T-helper 9 cell (primary cell): ENCODE measurements around the gene CAMK2D.
"Not testable (repeated sequence)": the region's sequence is repeated elsewhere in the genome, so short reads cannot be mapped to it uniquely, and the experiment has no call there.

ENCODE experiments used
- DNase-seq: peaks from one replicate; pipeline ENCODE4 v3.0.0-alpha.2; 2020

Gene CAMK2D

DNA sequence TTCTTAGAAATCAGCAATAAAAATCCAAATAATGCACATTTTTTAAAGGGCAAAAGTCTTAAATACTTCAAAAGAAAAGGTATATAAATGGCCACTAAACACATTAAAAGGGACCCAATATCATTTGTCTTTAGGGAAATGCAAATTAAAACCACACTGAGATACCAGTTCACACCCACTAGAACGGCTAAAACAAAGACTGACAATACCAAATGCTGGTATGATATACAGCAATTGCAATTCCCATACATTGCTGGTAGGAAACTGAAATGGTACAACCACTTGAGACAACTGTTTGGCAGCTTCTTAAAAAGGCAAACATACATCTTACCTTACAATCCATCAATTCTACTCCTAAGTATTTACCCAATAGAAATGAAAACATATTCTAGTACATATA lies 33.7 kb downstream of the CAMK2D start:
- no peak for DNase-seq

DNA sequence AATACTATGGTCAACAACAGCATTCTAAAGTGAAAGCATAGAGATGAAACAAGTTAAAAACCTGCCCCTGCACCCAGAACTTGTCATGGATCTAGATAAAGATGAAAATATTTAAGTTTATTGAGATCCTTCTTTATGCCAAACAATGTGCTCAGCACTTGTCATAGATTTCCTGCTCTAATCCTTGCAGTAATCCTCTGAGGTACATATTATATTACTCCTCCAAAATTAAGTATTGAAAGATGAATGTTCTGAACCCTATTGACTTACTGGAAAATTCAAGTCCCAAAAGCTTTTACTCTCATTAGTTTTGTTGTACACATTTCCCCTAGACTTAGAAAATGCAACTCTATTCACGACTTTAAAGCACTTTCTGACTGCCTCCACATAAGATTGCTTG lies 35.6 kb downstream of the CAMK2D start:
- DNase-seq, result no peak

DNA sequence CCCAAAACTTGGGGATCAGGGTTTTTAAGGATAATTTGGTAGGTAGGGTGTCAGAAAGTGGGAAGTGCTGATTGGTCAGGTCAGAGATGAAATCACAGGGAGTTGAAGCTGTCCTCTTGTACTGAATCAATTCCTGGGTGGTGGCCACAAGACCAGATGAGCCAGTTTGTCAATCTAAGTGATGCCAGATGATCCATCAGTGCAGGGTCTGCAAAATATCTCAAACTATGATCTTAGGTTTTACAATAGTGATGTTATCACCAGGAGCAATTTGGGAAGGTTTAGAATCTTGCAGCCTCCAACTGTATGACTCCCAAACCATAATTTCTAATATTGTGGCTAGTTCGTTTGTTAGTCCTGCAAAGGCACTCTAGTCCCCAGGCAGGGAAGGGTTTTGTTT lies 43.3 kb downstream of the CAMK2D start:
- DNase-seq, result no peak

DNA sequence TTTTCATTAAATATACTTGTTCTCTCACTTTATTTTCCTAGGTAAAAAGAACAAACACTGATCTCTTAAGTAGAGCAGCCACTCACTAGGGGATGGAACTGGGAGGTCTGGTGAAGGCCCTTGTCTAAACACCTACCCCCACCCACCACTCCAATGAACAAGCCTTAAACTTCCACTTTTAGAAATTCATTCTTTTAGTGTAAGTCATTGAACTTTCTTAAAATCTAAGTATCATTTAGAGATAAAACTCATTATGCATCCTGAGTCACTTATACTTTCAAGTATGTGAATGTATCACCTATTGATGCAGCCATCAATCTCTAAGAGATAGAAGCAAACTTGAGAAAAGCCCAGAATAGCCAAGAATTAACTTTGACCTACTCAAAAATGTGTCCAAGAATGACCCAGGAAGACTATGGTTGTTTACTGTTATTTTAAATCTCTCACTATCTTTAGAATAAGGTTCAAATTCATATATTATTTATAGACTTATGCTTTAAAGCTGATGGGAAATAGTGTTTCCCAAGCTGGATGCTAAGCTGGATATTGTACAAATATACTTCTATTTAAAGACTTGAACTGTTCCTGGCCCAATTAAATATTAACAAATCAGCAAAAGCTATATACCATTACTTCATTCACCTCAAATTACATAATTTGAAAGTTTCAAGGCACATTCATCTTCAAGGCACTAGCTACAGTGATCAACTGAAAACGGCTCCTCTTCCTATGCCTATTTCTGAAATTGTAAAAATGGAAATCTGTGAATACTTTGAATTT lies 49.5 kb downstream of the CAMK2D start:
- no peak for DNase-seq

DNA sequence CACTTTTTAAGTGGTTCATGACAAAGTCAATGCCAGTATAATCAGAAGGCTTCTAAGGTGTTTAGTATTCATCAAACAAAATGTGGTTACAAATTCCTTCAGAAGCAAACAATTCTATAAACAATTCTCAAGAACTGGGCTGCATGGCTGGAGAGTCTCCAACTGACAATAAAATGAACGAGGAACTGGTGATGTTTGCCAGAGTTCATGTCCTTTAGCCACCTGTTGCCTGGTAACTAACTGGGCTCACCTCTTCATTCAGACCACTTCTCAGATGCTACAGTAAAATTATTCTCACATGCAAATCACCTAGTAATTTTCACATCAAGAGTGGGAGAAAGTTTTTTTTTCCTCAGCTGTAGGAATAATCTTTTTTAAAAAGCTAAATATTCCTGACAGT lies 53.3 kb downstream of the CAMK2D start:
- no peak for DNase-seq

DNA sequence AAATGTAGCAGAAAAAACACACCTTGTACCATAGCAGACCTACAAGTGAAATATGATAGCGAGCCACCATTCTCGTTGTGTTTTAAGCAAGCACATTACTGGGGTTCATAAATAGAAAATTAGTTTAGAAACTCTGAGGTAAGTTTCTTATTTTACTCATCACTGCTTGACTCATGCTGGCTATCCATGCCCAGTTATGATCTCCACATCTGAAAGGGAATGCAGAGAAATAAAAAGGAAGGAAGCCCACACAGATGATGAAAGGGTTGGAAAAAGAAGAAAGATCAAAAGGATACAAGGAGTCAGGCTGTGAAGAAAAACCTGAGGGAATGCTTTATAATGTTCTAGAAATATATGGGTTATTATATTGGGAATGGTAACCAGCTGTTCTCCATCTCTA lies 54.5 kb downstream of the CAMK2D start:
- no peak for DNase-seq

DNA sequence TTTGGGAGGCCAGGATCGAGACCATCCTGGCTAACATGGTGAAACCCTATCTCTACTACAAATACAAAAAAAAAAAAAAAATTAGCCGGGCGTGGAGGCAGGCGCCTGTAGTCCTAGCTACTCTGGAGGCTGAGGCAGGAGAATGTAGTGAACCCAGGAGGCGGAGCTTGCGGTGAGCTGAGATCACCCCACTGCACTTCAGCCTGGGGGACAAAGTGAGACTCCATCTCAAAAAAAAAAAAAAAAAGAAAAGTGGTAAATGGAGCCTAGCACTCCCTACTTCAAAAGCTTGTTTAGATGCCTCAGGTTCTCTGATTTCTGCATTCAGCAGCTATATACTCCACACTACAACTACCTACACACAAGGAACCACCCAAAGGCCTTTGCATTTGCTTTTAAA lies 56.4 kb downstream of the CAMK2D start:
- not testable (repeated sequence) for DNase-seq

DNA sequence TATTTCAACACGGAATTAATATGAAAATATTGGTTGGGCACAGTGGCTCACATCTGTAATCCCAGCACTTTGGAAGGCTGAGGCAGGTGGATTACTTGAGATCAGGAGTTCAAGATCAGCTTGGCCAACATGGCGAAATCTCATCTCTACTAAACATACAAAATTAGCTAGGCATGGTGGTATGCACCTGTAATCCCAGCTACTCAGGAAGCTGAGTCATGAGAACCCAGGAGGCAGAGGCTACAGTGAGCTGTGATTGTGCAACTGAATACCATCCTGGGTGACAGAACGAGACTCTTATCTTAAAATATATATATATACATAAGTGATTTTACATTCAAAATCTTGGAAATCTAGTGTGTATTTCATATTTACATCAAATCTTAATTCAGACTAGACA lies 58.9 kb downstream of the CAMK2D start:
- DNase-seq, result not testable (repeated sequence)

DNA sequence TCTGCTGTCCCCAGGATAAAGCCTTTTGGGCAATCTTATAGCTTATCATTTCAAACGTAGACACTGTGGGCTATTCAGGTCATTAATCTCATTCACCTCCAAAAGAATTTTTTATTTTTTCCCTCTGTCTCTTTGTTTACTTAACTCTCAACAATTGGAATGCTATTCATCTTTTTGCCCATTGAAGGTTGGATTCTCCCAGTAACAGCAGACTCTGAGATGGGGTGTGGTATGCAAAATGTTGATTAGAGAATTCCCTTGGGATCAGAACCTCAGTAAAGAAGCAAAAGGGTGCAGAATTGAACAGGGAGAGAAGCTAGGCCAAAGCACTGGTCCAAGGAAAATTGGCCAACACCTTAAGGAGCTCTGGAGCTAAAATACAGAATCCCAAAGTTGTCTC lies 60.4 kb downstream of the CAMK2D start:
- DNase-seq, result no peak

DNA sequence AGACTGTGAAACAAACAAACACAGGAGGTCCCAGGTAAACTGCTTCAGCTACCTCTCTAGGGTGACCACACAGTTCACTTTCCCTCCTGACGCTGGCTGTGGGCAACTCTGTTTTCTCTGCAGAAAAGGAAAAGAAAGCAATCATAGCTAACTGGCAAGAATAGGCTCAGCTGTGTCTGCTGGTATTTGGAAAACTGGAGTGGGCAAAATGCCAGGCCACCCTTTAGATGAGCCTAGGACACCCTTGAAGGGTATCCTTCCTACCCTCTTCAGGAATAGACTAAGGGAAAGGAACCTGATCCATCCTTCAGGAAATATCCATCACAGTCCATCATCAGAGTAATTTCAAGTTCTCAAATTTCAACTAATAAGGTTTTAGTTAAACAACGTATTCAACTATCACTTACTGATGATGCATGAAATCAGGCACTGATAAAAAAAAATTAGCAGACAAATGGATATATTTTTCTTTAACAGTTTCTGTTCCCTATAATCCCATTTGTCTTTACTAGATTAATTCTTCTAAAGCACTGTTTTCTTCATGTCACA lies 60.9 kb downstream of the CAMK2D start:
- DNase-seq, result no peak

DNA sequence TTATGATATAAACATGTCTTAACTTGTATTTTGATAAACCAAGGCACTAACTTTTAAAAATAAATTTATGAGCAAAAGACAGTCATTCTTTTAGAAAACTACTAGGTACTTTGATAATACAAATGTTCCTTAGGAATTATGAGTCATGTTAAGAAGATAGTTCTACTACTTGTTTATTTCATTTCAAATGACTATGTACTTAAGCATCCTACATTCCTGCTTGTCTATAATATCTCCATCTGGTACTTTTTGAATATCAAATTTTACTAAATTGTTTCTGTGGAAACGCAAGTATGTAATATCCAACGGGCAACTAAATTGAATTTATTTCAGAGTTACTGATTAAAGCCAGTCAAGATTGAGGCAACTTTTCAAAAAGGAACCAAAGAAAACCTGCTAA lies 61.8 kb downstream of the CAMK2D start:
- DNase-seq, result no peak

DNA sequence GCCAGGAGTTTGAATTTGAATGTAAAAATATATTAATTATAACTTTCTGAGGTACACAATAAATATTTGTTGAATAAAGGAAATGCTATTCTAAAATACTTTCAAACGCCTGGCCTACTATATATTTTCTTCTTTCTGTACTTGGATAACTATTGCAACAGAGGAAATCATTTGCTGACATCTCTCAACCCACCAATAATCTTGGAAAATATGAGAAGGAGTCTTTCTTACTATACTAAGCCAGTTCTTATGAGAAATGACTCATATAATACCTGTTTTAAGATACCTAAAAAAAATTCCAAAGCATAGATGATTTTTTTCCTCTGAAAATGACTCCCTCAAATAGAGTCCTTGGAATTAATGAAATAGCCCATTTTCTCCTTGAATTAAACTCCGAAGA lies 64.1 kb downstream of the CAMK2D start:
- no peak for DNase-seq

DNA sequence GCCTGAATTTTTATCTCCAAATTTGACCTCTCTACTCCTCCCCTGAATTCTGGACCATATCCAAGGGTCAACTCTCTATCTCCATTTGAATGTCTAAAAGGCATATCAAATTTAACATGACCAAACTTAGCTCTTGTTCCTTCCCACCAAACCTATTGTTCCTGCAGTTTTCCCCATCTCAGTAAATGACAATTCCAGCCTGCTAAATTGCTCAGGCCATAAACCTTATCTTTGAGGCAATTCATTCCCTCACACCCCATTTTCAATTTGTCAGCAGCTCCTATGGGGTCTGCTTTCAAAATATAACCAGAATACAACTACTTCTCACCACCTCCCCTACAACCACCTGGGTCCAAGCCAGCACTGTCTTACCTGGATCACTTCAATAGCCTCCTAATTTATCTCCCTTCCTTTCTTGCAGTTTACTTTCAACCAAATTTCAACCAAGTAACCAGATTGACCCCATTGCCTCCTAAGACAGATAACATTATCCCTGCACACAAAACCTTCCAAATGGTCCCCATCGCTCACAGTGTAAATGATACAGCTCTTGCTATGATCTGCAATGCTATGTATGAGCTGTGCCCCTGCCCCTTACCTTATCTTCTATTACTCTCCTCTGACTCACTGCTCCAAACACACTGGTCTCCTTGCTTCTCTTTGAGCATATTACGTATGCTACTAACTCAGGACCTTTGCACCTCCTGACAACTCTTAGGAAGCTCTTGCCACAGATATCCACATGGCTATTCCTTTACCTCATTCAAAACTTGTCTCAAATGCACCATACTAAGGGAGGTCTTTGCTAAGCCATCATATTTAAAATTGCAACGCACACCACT lies 66.0 kb downstream of the CAMK2D start:
- DNase-seq, result no peak

DNA sequence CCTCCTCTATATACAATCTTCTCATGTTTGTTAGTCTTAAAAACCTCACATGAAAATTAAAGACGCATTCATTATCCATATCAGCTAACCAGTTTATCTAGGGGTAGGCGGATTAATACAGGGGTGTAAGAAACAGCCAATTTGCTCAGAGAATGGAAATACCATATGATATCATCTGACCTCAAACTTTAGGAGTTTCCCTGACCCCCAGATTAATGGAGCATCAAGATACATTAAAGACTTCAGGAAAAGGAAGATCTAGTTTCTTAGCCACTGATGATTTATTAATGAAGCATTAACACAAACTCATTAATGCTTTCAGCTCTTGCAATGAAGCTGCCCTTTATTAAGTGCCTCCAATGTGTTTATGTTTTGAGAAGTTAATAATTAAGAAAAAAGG lies 67.5 kb downstream of the CAMK2D start:
- no peak for DNase-seq

DNA sequence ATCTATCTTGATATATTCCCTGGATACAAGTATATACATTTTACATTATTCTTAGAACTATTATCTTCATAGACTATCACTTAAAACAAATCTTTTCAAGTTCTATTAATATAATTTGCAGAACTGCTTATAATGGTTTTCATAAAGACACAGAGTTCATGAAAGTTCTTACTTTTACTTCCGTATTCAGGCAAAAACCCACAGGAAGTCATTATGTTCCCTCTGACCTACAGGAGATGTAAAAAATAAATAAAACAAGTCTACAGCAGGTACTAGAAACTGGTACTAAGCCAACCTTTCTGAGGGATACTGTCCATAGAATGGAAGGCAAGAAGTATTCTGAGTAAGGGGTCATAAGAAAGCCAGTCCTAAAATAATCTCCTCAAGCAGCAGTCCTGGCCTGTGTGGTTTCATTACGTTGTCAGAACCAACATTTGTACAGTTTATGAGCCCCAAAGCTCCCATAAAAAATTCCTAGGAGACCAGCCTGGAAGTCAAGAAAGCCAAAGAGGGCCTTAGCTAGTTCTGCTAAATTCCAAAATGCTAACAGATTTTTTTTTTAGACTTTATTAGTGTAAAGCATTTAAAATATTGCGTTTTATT lies 68.6 kb downstream of the CAMK2D start:
- DNase-seq, result no peak

DNA sequence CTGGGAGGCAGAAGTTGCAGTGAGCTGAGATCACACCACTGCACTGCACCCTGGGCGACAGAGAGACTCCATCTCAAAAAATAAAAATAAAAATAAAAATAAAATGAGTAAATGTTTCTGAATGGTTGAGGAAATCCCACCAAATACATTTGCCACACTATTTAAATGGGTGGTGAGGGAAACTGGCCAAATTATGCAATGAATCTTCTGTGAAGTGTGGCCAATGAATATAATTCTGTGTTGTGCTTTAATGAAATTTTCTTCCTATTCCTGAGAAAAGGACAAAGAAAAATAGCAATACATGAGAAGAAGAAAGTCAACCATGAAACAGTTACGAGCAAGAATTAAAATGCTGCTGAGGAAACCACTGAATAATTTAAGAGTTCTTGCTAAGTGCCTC lies 69.9 kb downstream of the CAMK2D start:
- no peak for DNase-seq

DNA sequence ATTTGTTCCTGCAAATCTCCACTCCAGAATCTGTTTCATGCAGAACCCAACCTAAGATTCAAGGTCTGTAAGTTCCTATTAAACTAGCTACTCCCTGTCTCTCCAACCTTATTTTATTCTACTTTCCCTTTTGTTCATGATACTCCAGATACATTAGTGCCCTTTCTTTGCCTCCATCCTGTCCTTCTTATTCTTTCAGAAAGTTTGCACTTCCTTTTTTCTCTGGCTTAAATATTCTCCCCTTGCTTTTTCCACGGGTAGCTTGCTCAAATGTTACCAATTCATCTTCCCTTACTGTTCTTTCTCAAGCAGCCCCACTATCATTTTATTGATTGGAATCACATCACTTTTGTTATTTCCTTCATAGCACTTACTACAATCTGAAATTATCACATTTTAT lies 72.1 kb downstream of the CAMK2D start:
- DNase-seq, result no peak

DNA sequence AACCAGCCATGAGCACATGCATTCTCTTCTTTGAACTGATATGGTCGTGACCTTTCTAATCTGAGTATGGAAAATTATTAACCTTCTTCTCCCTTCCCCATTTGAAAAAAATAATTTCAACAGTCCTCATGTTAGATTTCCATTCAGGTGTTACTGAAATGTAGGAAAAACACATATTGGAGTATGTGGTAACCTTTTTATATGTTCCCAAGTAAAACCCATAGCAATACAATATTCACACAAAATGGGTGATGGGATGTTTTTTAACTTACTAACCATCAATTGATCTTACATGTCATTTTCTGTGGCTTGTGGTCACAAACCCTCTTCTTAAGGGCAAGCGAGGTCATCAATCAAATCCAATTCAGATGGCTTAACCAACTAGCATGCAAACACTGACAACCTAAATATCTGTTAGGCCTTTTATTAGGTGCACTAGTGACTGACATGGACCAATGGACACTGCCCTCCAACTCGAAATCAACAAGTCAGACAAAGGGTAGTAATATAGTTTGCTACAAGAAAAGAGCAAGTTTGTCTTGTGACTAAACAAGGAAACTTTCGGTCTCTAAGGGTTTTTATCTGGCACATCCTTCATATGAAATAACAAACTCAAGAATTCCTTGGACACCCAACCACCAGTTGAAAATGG lies 74.3 kb downstream of the CAMK2D start:
- DNase-seq, result no peak

DNA sequence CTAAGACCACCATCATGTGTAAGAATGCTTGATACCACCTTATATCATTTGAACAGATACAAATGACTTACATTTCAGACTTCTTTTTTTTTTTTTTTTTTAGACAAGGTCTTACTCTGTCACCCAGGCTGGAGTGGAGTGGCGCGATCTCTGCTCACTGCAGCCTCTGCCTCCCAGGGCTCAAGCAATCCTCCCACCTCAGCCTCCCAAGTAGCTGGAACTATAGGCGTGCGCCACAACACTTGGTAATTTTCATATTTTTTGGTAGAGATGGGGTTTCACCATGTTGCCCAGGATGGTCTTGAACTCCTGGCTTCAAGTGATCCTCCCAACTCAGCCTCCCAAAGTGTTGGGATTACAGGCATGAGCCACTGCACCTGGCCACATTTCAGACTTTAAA lies 76.4 kb downstream of the CAMK2D start:
- not testable (repeated sequence) for DNase-seq

DNA sequence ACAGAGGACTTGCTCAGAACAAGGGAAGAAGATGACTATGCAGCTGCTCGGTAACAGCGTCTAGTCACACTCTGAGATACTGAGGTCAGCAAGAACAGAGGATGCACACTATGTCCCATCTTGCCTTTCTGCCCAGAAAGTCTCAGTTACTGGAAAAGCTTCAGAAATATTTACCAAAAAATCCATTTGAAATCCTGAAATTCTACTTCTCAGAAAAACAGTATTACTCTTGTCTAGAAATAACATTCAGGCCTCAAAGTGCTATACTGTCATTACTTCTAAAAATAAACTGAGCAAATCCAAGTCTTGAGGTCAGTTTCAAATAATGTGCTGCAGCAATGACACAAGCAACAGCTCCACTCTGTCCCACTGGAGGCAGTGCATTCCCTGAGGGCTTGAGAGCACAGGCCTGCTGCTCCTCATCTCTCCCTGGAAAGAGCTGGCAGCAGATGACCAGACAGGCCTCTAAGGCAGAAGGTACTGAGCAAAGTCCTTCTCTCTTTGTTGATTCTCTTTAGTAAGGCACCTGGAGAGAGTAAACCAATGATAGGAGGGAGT lies 76.9 kb downstream of the CAMK2D start:
- DNase-seq, result no peak

DNA sequence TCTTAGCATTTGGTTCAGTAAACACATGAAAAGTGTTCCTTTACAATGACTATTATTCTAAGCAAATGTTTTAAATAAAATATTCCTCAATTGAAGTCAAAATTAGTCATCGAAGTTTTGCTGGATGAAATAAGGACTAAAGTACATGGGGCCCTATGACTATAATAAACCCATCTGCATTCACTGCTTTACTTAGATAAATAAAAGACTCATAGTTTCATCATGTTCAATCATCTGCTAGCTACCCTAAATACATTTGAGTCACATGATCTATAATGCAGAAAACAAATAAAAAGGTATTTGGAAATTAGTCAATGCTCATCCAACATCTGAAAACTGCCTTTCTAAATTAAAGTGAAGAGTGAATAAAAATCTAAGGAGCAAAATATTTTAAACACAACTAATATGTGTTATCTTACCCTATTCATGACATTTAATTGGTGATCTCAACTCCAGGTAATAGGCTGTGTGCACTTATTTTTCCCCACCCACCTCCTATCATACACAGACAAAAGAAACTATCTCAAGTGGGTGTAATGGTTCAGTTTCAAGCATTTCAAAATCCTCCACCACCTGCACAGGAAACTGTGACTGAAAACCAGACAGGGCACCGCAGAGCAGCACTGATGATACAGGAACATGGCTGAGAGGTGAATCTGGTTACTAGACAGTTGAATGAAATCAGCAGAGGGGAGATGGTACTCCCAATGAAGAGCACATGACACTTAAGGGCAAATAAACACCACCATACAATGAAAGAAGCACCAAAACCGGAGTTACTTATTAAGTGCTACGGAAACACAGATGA lies 78.6 kb downstream of the CAMK2D start:
- peak; percentile 28 for DNase-seq

DNA sequence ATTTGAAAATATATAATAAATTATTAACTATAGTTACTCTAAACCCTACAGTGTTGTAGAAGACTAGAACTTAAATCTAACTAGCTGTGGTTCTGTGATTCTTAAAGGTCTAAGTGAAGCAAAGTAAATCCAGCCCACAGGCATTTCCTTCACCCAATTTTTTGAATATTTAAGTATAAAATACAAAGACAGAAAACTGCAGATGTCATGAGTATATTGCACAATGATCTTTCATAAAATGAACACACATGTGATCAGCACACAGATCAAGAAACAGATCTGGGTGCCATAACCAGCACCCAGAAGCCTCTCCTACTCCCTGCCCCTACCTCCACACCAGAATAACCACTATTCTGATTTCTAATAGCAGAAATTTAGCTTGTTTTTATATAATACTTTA lies 82.9 kb downstream of the CAMK2D start:
- no peak for DNase-seq
